Upper lobe of left lung (tissue), 6 donors: Measurements from ENCODE around the gene ANKHD1. TPM values are rescaled to one million over a fixed set of nuclear protein-coding genes. Genes with fewer than 3 reads are reported as not detected.

ENCODE experiments used
- ATAC-seq, 2 donors: fragments of 200-7000 bp; cut with Tn5 transposase; one replicate each; pipeline ENCODE4 v1.9.1; 2022; ENCODE audit warnings: mild to moderate bottlenecking in 2 of 2, moderate library complexity in 2 of 2; ENCODE audit not compliant: low FRiP score in 2 of 2
- DNase-seq, 2 donors: peaks; one replicate each; pipeline ENCODE4 v3.0.0-alpha.2; 2019 to 2020
- H3K27ac ChIP-seq, 4 donors: fragments of 200-600 bp; sonication (generic); one replicate each; pipeline ENCODE4 v1.5.1; 2016 to 2019
- H3K27me3 ChIP-seq, 4 donors: fragments of 200-600 bp; sonication (generic); one replicate each; pipeline ENCODE4 v1.5.1; 2017 to 2019
- H3K36me3 ChIP-seq, 4 donors: fragments of 200-600 bp; sonication (generic); one replicate each; pipeline ENCODE4 v1.5.1; 2016 to 2019
- H3K4me1 ChIP-seq, 4 donors: fragments of 200-600 bp; sonication (generic); one replicate each; pipeline ENCODE4 v1.5.1; 2018 to 2019
- H3K4me3 ChIP-seq, 4 donors: fragments of 200-600 bp; sonication (generic); one replicate each; pipeline ENCODE4 v1.5.1; 2017 to 2019; ENCODE audit warnings: mild to moderate bottlenecking in 2 of 4, moderate library complexity in 1 of 4
- H3K9me3 ChIP-seq, 4 donors: fragments of 200-600 bp; sonication (generic); one replicate each; pipeline ENCODE4 v1.5.1; 2018 to 2019
- CTCF ChIP-seq, 6 experiments: fragments of 450-650 bp in 4 of 6; fragments of 200-600 bp in 2 of 6; sonication (generic) in 2 of 6; IDR thresholded peaks; one replicate each; pipeline ENCODE4 v1.5.1; 2016 to 2019; ENCODE audit warnings: antibody characterized with exemption in 6 of 6
- EP300 ChIP-seq, 4 donors: sonication (generic); formaldehyde crosslinking; IDR thresholded peaks; one replicate each; pipeline ENCODE4 v1.5.1; 2017; ENCODE audit warnings: antibody characterized with exemption in 4 of 4, control low read depth in 2 of 4
- POLR2A ChIP-seq, 4 donors: fragments of 450-650 bp; IDR thresholded peaks; one replicate each; pipeline ENCODE4 v1.5.1; 2016 to 2017; ENCODE audit warnings: antibody characterized with exemption in 4 of 4, mild to moderate bottlenecking in 2 of 4
- POLR2AphosphoS5 ChIP-seq, 2 donors: sonication (generic); formaldehyde crosslinking; IDR thresholded peaks; one replicate each; pipeline ENCODE4 v1.5.1; 2017; ENCODE audit warnings: antibody characterized with exemption in 2 of 2
- WGBS, 2 donors: methylation state at CpG; one replicate each; pipeline ENCODE4 v1.1.5; 2017 to 2018; 5-methylcytosine and 5-hydroxymethylcytosine counted together
- total RNA-seq, 6 donors: library from RNA; depleted of rRNA in 4 of 6; stranded (reverse); fragments of >200 nt in 4 of 6; gene quantifications; one replicate each; pipeline versions ENCODE4 v1.1.0 to v1.2.1, GENCODE V29; 2016 to 2021
- donor health status: DM: no; HTN: no; CAD: no; lungs with moderate emphysema.
- donor health status: DM: no; HTN: yes; CAD: no; lungs with severe emphysema.

ANKHD1 gene
- total RNA-seq, 6 donors from 2014 or later: 97.0 to 338 (median 135) TPM

- H3K36me3 ChIP-seq: no peaks in the 10 kb centered on the region
- no peak for TF ChIP-seq POLR2A (IDR thresholded peaks at IDR 0.05)
- TF ChIP-seq EP300 (IDR thresholded peaks at IDR 0.05): no peak
- TF ChIP-seq POLR2AphosphoS5 (IDR thresholded peaks at IDR 0.05): no peak
- no peak for TF ChIP-seq CTCF (IDR thresholded peaks at IDR 0.05)
- ATAC-seq (no peak), DNase-seq (no peak)
- peaks cover 4 to 7% (median 5%) of the 10 kb centered on the region in 4 donors for H3K4me1 ChIP-seq
- H3K4me3 ChIP-seq: no peak overlapping the region
- no peaks in the 10 kb centered on the region for H3K9me3 ChIP-seq
- H3K27ac ChIP-seq: no peak overlapping the region
- no peaks in the 10 kb centered on the region for H3K27me3 ChIP-seq
- 69 to 80% methylated on average over 3 of the region's 3 CpGs for WGBS, 2 donors
These were observed 36.4 kb upstream of the ANKHD1 start for GRCh38 chr5:140365282-140365681.

- Histone ChIP-seq H3K9me3 (no peaks in the 10 kb centered on the region), H3K27me3 (no peaks in the 10 kb centered on the region), H3K4me1 (peaks cover 4 to 7% (median 5%) of the 10 kb centered on the region in 4 donors), H3K4me3 (no peak overlapping the region), H3K36me3 (no peaks in the 10 kb centered on the region), H3K27ac (no peak overlapping the region)
- TF ChIP-seq CTCF (IDR thresholded peaks at IDR 0.05) (no peak), EP300 (IDR thresholded peaks at IDR 0.05) (no peak), POLR2A (IDR thresholded peaks at IDR 0.05) (no peak), POLR2AphosphoS5 (IDR thresholded peaks at IDR 0.05) (no peak)
- DNase-seq: no peak
- 95 to 96% methylated on average over 4 of the region's 4 CpGs for WGBS, 2 donors
- no peak for ATAC-seq
These were observed 35.7 kb upstream of the ANKHD1 start for GRCh38 chr5:140365941-140366340.

- TF ChIP-seq POLR2AphosphoS5 (IDR thresholded peaks at IDR 0.05) (no peak), CTCF (IDR thresholded peaks at IDR 0.05) (no peak), EP300 (IDR thresholded peaks at IDR 0.05) (no peak), POLR2A (IDR thresholded peaks at IDR 0.05) (no peak)
- no peak for ATAC-seq
- H3K27ac ChIP-seq: no peak overlapping the region
- H3K4me1 ChIP-seq: peaks cover 4 to 7% (median 5%) of the 10 kb centered on the region in 4 donors
- H3K4me3 ChIP-seq: no peak overlapping the region
- no peak for DNase-seq
- WGBS, 2 donors: 75 to 89% methylated on average over 5 to 7 of the region's 7 CpGs
- no peaks in the 10 kb centered on the region for H3K9me3 ChIP-seq
- H3K36me3 ChIP-seq: no peaks in the 10 kb centered on the region
- no peaks in the 10 kb centered on the region for H3K27me3 ChIP-seq
These were observed 34.9 kb upstream of the ANKHD1 start for GRCh38 chr5:140366589-140367255.

GRCh38 chr5:140367256-140368013 is 34.2 kb upstream of the ANKHD1 start:
- no peak for DNase-seq
- 84 to 89% methylated on average over 5 to 8 of the region's 8 CpGs for WGBS, 2 donors
- TF ChIP-seq CTCF (IDR thresholded peaks at IDR 0.05): no peak
- TF ChIP-seq POLR2AphosphoS5 (IDR thresholded peaks at IDR 0.05): no peak
- no peak for TF ChIP-seq POLR2A (IDR thresholded peaks at IDR 0.05)
- TF ChIP-seq EP300 (IDR thresholded peaks at IDR 0.05): no peak
- no peak for ATAC-seq
- H3K4me3 ChIP-seq: no peak overlapping the region
- peaks cover 4 to 7% (median 5%) of the 10 kb centered on the region in 4 donors for H3K4me1 ChIP-seq
- H3K9me3 ChIP-seq: no peaks in the 10 kb centered on the region
- no peaks in the 10 kb centered on the region for H3K27me3 ChIP-seq
- H3K36me3 ChIP-seq: no peaks in the 10 kb centered on the region
- no peak overlapping the region for H3K27ac ChIP-seq
